ENCODE data around the gene RAB4A. TPM values are rescaled to one million over a fixed set of nuclear protein-coding genes. Genes with fewer than 3 reads are reported as not detected.

Gene RAB4A
- total RNA-seq, 1 donor from 2014 or later, result 71.8 TPM

GRCh38 chr1:229334269-229334668, 63.4 kb downstream of the RAB4A start:
- no peak overlapping the region for H3K27ac Mint-ChIP-seq
- TF ChIP-seq, protein P1, sequence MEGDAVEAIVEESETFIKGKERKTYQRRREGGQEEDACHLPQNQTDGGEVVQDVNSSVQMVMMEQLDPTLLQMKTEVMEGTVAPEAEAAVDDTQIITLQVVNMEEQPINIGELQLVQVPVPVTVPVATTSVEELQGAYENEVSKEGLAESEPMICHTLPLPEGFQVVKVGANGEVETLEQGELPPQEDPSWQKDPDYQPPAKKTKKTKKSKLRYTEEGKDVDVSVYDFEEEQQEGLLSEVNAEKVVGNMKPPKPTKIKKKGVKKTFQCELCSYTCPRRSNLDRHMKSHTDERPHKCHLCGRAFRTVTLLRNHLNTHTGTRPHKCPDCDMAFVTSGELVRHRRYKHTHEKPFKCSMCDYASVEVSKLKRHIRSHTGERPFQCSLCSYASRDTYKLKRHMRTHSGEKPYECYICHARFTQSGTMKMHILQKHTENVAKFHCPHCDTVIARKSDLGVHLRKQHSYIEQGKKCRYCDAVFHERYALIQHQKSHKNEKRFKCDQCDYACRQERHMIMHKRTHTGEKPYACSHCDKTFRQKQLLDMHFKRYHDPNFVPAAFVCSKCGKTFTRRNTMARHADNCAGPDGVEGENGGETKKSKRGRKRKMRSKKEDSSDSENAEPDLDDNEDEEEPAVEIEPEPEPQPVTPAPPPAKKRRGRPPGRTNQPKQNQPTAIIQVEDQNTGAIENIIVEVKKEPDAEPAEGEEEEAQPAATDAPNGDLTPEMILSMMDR (conservative IDR thresholded peaks at IDR 0.05), result no peak
- H3K36me3 Mint-ChIP-seq, result peaks cover 7% of the 10 kb centered on the region
- peaks cover 7% of the 10 kb centered on the region for H3K4me1 Mint-ChIP-seq (ENCODE audit: unreplicated experiment)
- no peak for DNase-seq (ENCODE audit: extremely low spot score, unreplicated experiment)
- H3K9me3 Mint-ChIP-seq, result no peaks in the 10 kb centered on the region
- H3K4me3 Mint-ChIP-seq, result no peak overlapping the region
- no peaks in the 10 kb centered on the region for H3K27me3 Mint-ChIP-seq

- no peaks in the 10 kb centered on the region for H3K27me3 Mint-ChIP-seq
- H3K4me1 Mint-ChIP-seq (ENCODE audit: unreplicated experiment), result peaks cover 12% of the 10 kb centered on the region
- H3K9me3 Mint-ChIP-seq, result no peaks in the 10 kb centered on the region
- no peak overlapping the region for H3K27ac Mint-ChIP-seq
- DNase-seq (ENCODE audit: extremely low spot score, unreplicated experiment), result no peak
- peaks cover 11% of the 10 kb centered on the region for H3K36me3 Mint-ChIP-seq
- TF ChIP-seq, protein P1 (conservative IDR thresholded peaks at IDR 0.05), result no peak
- H3K4me3 Mint-ChIP-seq, result no peak overlapping the region
Measured at GRCh38 chr1:229334716-229335115, 63.8 kb downstream of the RAB4A start.

- no peak overlapping the region for H3K4me3 Mint-ChIP-seq
- H3K36me3 Mint-ChIP-seq, result peaks cover 13% of the 10 kb centered on the region
- DNase-seq (ENCODE audit: extremely low spot score, unreplicated experiment), result no peak
- peaks cover 22% of the 10 kb centered on the region for H3K4me1 Mint-ChIP-seq (ENCODE audit: unreplicated experiment)
- no peak overlapping the region for H3K27ac Mint-ChIP-seq
- H3K27me3 Mint-ChIP-seq, result no peaks in the 10 kb centered on the region
- TF ChIP-seq, protein P1 (conservative IDR thresholded peaks at IDR 0.05), result no peak
- no peaks in the 10 kb centered on the region for H3K9me3 Mint-ChIP-seq
Measured at GRCh38 chr1:229336345-229336744, 65.4 kb downstream of the RAB4A start.

DNA sequence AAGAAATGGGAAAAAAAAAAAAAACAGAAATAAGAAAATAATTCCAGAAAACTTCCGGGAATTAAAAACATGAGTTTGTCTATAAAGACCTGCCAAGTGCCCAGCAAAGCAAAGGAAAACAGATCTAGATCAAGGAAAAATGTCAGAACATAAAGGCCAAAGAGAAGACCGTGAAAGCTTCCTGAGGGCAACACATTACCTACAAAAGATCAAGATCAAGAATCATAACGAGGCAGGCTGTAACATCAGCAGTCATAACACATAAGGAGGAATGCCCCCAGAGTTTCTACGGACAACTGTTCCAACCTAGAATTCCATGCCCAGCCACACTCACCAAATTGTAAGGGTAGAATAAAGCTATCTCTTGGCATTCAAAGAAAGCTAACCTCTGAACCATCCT, 68.2 kb downstream of the RAB4A start:
- Mint-ChIP-seq H3K36me3 (peaks cover 16% of the 10 kb centered on the region), H3K4me1 (ENCODE audit: unreplicated experiment) (peaks cover 33% of the 10 kb centered on the region), H3K27me3 (no peaks in the 10 kb centered on the region), H3K9me3 (no peaks in the 10 kb centered on the region), H3K27ac (peak overlapping the region; percentile 66), H3K4me3 (peak overlapping the region; percentile 90)
- TF ChIP-seq, protein P1 (conservative IDR thresholded peaks at IDR 0.05), result no peak
- DNase-seq (ENCODE audit: extremely low spot score, unreplicated experiment), result no peak

- DNase-seq (ENCODE audit: extremely low spot score, unreplicated experiment), result no peak
- Mint-ChIP-seq H3K36me3 (peaks cover 15% of the 10 kb centered on the region), H3K27me3 (peaks cover under 1% of the 10 kb centered on the region), H3K4me3 (peak overlapping the region; percentile 90), H3K27ac (peak overlapping the region; percentile 66), H3K9me3 (no peaks in the 10 kb centered on the region), H3K4me1 (ENCODE audit: unreplicated experiment) (peaks cover 33% of the 10 kb centered on the region)
- TF ChIP-seq, protein P1 (conservative IDR thresholded peaks at IDR 0.05), result no peak
Measured at GRCh38 chr1:229339520-229339919, 68.6 kb downstream of the RAB4A start.

- no peaks in the 10 kb centered on the region for H3K9me3 Mint-ChIP-seq
- H3K4me3 Mint-ChIP-seq, result peak overlapping the region; percentile 90
- H3K27ac Mint-ChIP-seq, result no peak overlapping the region
- peaks cover 13% of the 10 kb centered on the region for H3K36me3 Mint-ChIP-seq
- peaks cover 33% of the 10 kb centered on the region for H3K4me1 Mint-ChIP-seq (ENCODE audit: unreplicated experiment)
- no peak for DNase-seq (ENCODE audit: extremely low spot score, unreplicated experiment)
- H3K27me3 Mint-ChIP-seq, result peaks cover 10% of the 10 kb centered on the region
- TF ChIP-seq, protein P1 (conservative IDR thresholded peaks at IDR 0.05), result no peak
Measured at GRCh38 chr1:229340496-229340895, 69.6 kb downstream of the RAB4A start.
